Caco-2 (cell line): Measurements from ENCODE around the gene E2F8. TPM values are rescaled to one million over a fixed set of nuclear protein-coding genes. Genes with fewer than 3 reads are reported as not detected.

Experiments
- BruUV-seq: library from RNA; stranded (reverse); fragments of 400-500 nt; replicated peaks from 2 replicates; lab custom pipeline; 2021; lab: Mats Ljungman, UMichigan
- CTCF ChIA-PET: fragments of 300-600 bp; sonication (Branson Sonifier 250); formaldehyde crosslinking; loops from one replicate; lab custom pipeline; 2022; ENCODE audit warnings: antibody characterized with exemption; lab: Charles Lee
- POLR2A ChIA-PET: fragments of 300-600 bp; sonication (Branson Sonifier 250); formaldehyde crosslinking; loops from one replicate; lab custom pipeline; 2022; ENCODE audit warnings: antibody characterized with exemption; lab: Charles Lee
- DNase-seq, 2 experiments: peaks; one replicate each; pipeline versions ENCODE4 v3.0.0 to v3.0.0-alpha.2; 2020 to 2022
- H3K27me3 ChIP-seq: replicated peaks from 2 replicates; pipeline ENCODE4 v1.6.0; 2011; ENCODE audit warnings: low read length; ENCODE audit not compliant: control insufficient read depth, insufficient read depth
- H3K36me3 ChIP-seq: 2 replicates; pipeline ENCODE4 v1.5.1; 2011; ENCODE audit warnings: low read length; ENCODE audit not compliant: control insufficient read depth, insufficient read depth
- H3K4me1 ChIP-seq: fragments of 250-450 bp; sonication (Bioruptor Pico); 2 replicates; pipeline ENCODE4 v1.5.1; 2020; ENCODE audit warnings: mild to moderate bottlenecking
- H3K4me3 ChIP-seq: 2 replicates; pipeline ENCODE4 v1.5.1; 2011; ENCODE audit warnings: low read depth, mild to moderate bottlenecking, control low read depth, low read length
- H3K9me3 ChIP-seq: fragments of 250-450 bp; sonication (Bioruptor Pico); 2 replicates; pipeline ENCODE4 v1.5.1; 2020; ENCODE audit warnings: mild to moderate bottlenecking, moderate library complexity
- H3K27ac Mint-ChIP-seq: one replicate; pipeline ENCODE4 v1.8.0; 2022; ENCODE audit warnings: mixed read lengths; ENCODE audit not compliant: unreplicated experiment
- H3K27me3 Mint-ChIP-seq: one replicate; pipeline ENCODE4 v1.8.0; 2022; ENCODE audit warnings: mixed read lengths; ENCODE audit not compliant: insufficient read depth, unreplicated experiment
- H3K36me3 Mint-ChIP-seq: one replicate; pipeline ENCODE4 v1.8.0; 2022; ENCODE audit warnings: mild to moderate bottlenecking, mixed read lengths; ENCODE audit not compliant: insufficient read depth, unreplicated experiment
- H3K4me1 Mint-ChIP-seq: one replicate; pipeline ENCODE4 v1.8.0; 2022; ENCODE audit warnings: low read depth, mixed read lengths; ENCODE audit not compliant: unreplicated experiment
- H3K4me3 Mint-ChIP-seq: one replicate; pipeline ENCODE4 v1.8.0; 2022; ENCODE audit warnings: mild to moderate bottlenecking, moderate library complexity, mixed read lengths; ENCODE audit not compliant: unreplicated experiment
- H3K9me3 Mint-ChIP-seq: one replicate; pipeline ENCODE4 v1.8.0; 2022; ENCODE audit warnings: mixed read lengths; ENCODE audit not compliant: unreplicated experiment
- intact Hi-C: fragments of 100-400 bp; cut with micrococcal nuclease; formaldehyde crosslinking; loops from one replicate; pipeline ENCODE4 v1.10.0; 2022; ENCODE audit not compliant: unreplicated experiment
- total RNA-seq: library from RNA; stranded (reverse); gene quantifications from 2 replicates; pipeline ENCODE4 v1.2.3, GENCODE V29; 2022
- TF ChIP-seq, protein P1 (sequence below), 2 experiments: fragments of 200-600 bp in 1 of 2; IDR thresholded peaks; 1 replicate in 1 of 2; 2 replicates in 1 of 2; pipeline versions ENCODE4 v1.5.1 to v1.8.0; 2011 to 2022; ENCODE audit warnings: antibody characterized with exemption in 1 of 2, control low read depth in 1 of 2, inconsistent platforms in 1 of 2, low read depth in 1 of 2, low read length in 1 of 2, mild to moderate bottlenecking in 1 of 2, moderate library complexity in 1 of 2; ENCODE audit not compliant: insufficient read depth in 1 of 2, severe bottlenecking in 1 of 2, unreplicated experiment in 1 of 2

Gene E2F8
- total RNA-seq, 1 experiment from 2014 or later: 38.1 TPM

DNA sequence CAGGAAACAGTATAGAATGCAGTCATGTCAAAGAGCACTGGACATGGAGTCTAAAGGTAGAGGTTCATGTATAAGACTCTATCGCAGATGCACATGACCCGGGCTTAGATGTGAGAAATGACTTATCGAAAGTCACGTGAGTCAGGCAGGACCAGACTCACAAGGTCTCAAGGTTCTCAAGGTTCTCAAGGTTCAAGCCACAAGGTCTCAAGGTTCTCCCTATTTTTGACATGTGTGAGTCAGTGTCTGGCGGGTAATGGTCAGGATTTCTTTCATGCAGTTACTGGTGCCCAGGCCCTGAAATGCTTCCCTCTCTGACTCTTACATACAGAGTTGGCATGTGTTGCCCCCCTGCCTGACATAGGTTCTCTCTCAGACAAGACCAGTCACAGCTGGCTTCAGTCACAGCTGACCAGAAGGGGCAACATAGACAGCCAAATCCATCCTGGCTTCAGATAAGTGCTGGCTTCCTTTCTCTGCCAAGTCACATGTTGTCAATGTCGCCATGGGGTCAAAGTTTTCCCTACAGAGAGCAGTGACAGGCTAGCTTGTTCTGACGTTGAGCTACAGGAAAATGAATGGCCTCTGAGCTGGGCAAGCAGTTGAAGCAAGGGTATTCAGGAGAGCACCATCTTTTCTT lies 49.1 kb downstream of the E2F8 start:
- intact Hi-C loops: no loop called here
- Mint-ChIP-seq H3K27me3 (no peaks in the 10 kb centered on the region), H3K4me3 (no peak overlapping the region), H3K27ac (no peak overlapping the region), H3K9me3 (no peaks in the 10 kb centered on the region), H3K4me1 (no peaks in the 10 kb centered on the region), H3K36me3 (no peaks in the 10 kb centered on the region)
- H3K4me1 ChIP-seq: no peaks in the 10 kb centered on the region; the same call in 1 of the 2 replicates
- no peaks in the 10 kb centered on the region for H3K36me3 ChIP-seq
- peak in 1 of 2 experiments; percentile 17 for DNase-seq
- POLR2A ChIA-PET: no interaction called here
- TF ChIP-seq, protein P1, sequence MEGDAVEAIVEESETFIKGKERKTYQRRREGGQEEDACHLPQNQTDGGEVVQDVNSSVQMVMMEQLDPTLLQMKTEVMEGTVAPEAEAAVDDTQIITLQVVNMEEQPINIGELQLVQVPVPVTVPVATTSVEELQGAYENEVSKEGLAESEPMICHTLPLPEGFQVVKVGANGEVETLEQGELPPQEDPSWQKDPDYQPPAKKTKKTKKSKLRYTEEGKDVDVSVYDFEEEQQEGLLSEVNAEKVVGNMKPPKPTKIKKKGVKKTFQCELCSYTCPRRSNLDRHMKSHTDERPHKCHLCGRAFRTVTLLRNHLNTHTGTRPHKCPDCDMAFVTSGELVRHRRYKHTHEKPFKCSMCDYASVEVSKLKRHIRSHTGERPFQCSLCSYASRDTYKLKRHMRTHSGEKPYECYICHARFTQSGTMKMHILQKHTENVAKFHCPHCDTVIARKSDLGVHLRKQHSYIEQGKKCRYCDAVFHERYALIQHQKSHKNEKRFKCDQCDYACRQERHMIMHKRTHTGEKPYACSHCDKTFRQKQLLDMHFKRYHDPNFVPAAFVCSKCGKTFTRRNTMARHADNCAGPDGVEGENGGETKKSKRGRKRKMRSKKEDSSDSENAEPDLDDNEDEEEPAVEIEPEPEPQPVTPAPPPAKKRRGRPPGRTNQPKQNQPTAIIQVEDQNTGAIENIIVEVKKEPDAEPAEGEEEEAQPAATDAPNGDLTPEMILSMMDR (IDR thresholded peaks at IDR 0.05; ENCODE audit: insufficient read depth in 1 of 2, low read depth in 1 of 2, low read length in 1 of 2, severe bottlenecking in 1 of 2, unreplicated experiment in 1 of 2): no peak
- no TSS peak for BruUV-seq
- H3K27me3 ChIP-seq: no peaks in the 10 kb centered on the region
- no peak overlapping the region for H3K4me3 ChIP-seq
- CTCF ChIA-PET: no interaction called here
- no peaks in the 10 kb centered on the region for H3K9me3 ChIP-seq

DNA sequence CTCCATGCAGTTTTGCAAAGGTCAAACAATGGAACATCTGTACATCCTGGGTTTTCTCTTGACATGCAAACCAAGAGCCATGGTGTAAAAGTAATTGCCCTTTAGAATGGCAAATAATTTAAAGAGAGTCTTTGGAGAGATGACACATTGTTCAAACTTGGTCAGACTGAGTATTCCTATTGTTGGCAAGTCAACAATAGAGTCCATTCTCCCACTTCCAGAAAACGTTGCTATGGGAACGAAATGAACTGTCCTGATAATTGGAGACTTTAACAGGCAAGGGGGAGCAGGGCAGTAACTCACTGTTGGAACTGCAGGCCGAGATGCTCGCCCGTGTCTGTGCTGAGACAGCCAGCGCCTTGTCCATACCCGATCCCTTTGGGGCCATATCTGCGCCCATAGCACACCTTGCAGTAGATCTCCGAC lies 52.9 kb downstream of the E2F8 start:
- intact Hi-C loops: no loop called here
- ChIA-PET CTCF (no interaction called here), POLR2A (no interaction called here)
- no peak overlapping the region for H3K4me3 Mint-ChIP-seq
- no TSS peak for BruUV-seq
- Histone ChIP-seq H3K36me3 (no peaks in the 10 kb centered on the region), H3K9me3 (no peaks in the 10 kb centered on the region), H3K4me3 (no peak overlapping the region), H3K27me3 (no peaks in the 10 kb centered on the region), H3K4me1 (no peaks in the 10 kb centered on the region; the same call in 1 of the 2 replicates)
- no peaks in the 10 kb centered on the region for H3K27me3 Mint-ChIP-seq
- H3K36me3 Mint-ChIP-seq: no peaks in the 10 kb centered on the region
- TF ChIP-seq, protein P1 (IDR thresholded peaks at IDR 0.05; ENCODE audit: insufficient read depth in 1 of 2, low read depth in 1 of 2, low read length in 1 of 2, severe bottlenecking in 1 of 2, unreplicated experiment in 1 of 2): no peak
- H3K27ac Mint-ChIP-seq: no peak overlapping the region
- no peaks in the 10 kb centered on the region for H3K4me1 Mint-ChIP-seq
- DNase-seq: no peak
- H3K9me3 Mint-ChIP-seq: peaks cover 9% of the 10 kb centered on the region

DNA sequence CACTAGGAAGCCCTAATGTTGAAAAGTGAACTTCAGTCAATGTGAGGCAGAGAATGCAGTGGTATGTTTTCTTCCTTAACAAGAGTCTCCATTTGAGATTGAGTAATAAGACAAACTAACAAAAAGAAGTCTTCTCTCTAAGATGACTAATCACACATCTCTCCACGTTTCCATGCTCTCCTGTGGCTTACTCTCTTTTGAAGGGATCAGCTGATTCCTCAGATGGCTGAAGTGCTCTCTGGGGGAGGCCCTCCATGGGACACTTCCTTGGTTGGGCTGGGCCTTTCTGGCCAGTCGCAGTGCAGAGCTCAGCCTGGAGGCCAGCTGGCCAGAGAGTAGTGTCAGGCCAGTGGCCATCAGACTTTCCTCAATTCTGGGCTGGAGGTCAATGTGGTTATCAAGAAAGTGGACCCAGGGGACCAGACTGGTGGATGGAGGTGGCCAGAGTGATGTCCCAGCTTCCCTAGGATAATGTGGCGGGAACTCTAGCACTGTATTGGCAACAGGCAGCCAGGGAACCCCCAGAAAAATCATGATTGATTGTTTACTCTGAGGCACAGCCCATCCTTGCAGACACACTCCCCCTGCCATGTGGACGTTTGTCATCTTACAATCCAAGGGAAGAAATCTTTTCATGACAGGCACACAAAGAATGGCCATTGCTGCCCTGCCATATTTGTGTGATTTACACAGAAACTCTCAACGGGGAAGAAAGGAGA lies 53.5 kb downstream of the E2F8 start:
- Mint-ChIP-seq H3K4me3 (no peak overlapping the region), H3K36me3 (no peaks in the 10 kb centered on the region), H3K27ac (no peak overlapping the region), H3K4me1 (no peaks in the 10 kb centered on the region), H3K9me3 (peaks cover 9% of the 10 kb centered on the region), H3K27me3 (no peaks in the 10 kb centered on the region)
- DNase-seq: no peak
- ChIA-PET POLR2A (no interaction called here), CTCF (no interaction called here)
- intact Hi-C loops: no loop called here
- H3K4me1 ChIP-seq: no peaks in the 10 kb centered on the region; the same call in 1 of the 2 replicates
- H3K36me3 ChIP-seq: no peaks in the 10 kb centered on the region
- no TSS peak for BruUV-seq
- H3K27me3 ChIP-seq: no peaks in the 10 kb centered on the region
- no peaks in the 10 kb centered on the region for H3K9me3 ChIP-seq
- TF ChIP-seq, protein P1 (IDR thresholded peaks at IDR 0.05; ENCODE audit: insufficient read depth in 1 of 2, low read depth in 1 of 2, low read length in 1 of 2, severe bottlenecking in 1 of 2, unreplicated experiment in 1 of 2): no peak
- no peak overlapping the region for H3K4me3 ChIP-seq
